HFFc6 (cell line): Measurements from ENCODE around the gene EMCN. TPM values are rescaled to one million over a fixed set of nuclear protein-coding genes. Genes with fewer than 3 reads are reported as not detected.
"Not testable (repeated sequence)": the region's sequence is repeated elsewhere in the genome, so short reads cannot be mapped to it uniquely, and the experiment has no call there.

ENCODE experiments used
- DNase-seq: peaks from one replicate; pipeline ENCODE4 v3.0.0-alpha.2; 2018
- H3K27ac Mint-ChIP-seq: 2 replicates; pipeline ENCODE4 v1.8.0; 2020; ENCODE audit warnings: mild to moderate bottlenecking, mixed read lengths
- H3K27me3 Mint-ChIP-seq: 2 replicates; pipeline ENCODE4 v1.8.0; 2021; ENCODE audit warnings: mild to moderate bottlenecking, moderate library complexity, mixed read lengths; ENCODE audit not compliant: insufficient read depth
- H3K36me3 Mint-ChIP-seq: 2 replicates; pipeline ENCODE4 v1.8.0; 2021; ENCODE audit warnings: low read depth, mixed read lengths
- H3K4me1 Mint-ChIP-seq: 2 replicates; pipeline ENCODE4 v1.8.0; 2020; ENCODE audit warnings: low read depth, mixed read lengths
- H3K4me3 Mint-ChIP-seq: 2 replicates; pipeline ENCODE4 v1.8.0; 2020; ENCODE audit warnings: mild to moderate bottlenecking, moderate library complexity, mixed read lengths
- H3K9me3 Mint-ChIP-seq: 2 replicates; pipeline ENCODE4 v1.8.0; 2020; ENCODE audit warnings: mild to moderate bottlenecking, mixed read lengths
- CTCF ChIP-seq: fragments of 200-600 bp; sonication (generic); IDR thresholded peaks from 2 replicates; pipeline ENCODE4 v1.5.0; 2021; ENCODE audit warnings: antibody characterized with exemption, mild to moderate bottlenecking
- total RNA-seq, 6 experiments: library from RNA; stranded (reverse); fragmentation: NEBNext Ultra II Directional; extraction: Animal tissue kit (Norgen Biotek cat#: 25700); gene quantifications; 2 replicates in 1 of 6; 3 replicates in 5 of 6; pipeline ENCODE4 v1.2.3, GENCODE V29; 2021

The EMCN gene
- total RNA-seq, 6 experiments from 2014 or later, result 0.07 to 0.66 (median 0.47) TPM

DNA sequence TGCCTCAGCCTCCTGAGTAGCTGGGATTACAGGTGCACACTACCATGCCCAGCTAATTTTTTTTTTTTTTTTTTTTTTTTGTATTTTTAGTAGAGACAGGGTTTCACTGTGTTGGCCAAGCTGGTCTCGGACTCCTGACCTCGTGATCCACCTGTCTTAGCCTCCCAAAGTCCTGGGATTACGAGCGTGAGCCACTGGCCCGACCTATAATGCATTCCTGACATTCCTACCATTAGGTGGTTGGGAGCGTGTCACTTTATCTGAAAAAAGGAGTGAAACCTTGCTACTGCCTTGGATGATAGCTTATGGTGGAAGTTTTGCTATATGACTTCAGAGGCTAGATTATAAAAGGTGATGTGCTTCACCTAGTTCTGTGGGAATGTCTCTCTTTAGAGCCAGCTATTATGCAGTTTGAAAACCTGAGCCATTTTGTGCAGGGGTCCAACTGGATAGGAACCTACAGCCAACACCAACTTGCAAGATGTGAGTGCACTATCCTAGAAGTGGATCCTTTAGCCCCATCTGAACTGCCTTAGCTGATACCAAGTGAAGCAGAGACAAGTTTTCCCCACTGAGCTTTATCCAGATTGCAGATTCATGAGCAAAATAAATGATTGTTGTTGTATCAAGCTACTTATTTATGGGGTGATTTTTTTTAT, 29.8 kb upstream of the EMCN start:
- Mint-ChIP-seq H3K9me3 (no peaks in the 10 kb centered on the region), H3K27ac (no peak overlapping the region), H3K4me1 (no peaks in the 10 kb centered on the region), H3K36me3 (no peaks in the 10 kb centered on the region), H3K4me3 (no peak overlapping the region), H3K27me3 (no peaks in the 10 kb centered on the region; the same call in 1 of the 2 replicates)
- no peak for DNase-seq
- no peak for TF ChIP-seq CTCF

DNA sequence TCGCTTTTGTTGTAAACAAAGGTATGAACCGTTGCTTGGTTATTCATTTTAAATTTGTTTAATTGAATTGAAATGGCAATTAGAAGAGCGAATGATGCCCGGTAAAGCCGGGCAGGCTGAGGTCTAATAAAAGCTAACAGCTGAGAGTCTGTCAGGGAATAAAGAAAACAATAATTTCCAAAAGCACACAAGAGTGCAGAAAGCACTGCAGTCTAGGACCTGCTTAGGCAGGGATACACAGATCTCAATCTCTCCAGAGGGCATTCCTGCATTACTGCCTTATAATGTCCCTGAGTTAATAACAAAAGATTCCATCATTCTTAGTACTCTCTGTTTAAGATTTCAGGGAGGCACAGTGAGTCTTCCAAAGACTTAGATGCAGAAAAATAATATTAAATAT, 27.6 kb upstream of the EMCN start:
- no peak for DNase-seq
- no peak for TF ChIP-seq CTCF
- H3K36me3 Mint-ChIP-seq, result no peaks in the 10 kb centered on the region
- H3K4me1 Mint-ChIP-seq, result no peaks in the 10 kb centered on the region
- H3K4me3 Mint-ChIP-seq, result no peak overlapping the region
- H3K27me3 Mint-ChIP-seq, result no peaks in the 10 kb centered on the region; the same call in 1 of the 2 replicates
- no peaks in the 10 kb centered on the region for H3K9me3 Mint-ChIP-seq
- no peak overlapping the region for H3K27ac Mint-ChIP-seq

- DNase-seq, result no peak
These were observed 22.3 kb upstream of the EMCN start for GRCh38 chr4:100540131-100540530.

DNA sequence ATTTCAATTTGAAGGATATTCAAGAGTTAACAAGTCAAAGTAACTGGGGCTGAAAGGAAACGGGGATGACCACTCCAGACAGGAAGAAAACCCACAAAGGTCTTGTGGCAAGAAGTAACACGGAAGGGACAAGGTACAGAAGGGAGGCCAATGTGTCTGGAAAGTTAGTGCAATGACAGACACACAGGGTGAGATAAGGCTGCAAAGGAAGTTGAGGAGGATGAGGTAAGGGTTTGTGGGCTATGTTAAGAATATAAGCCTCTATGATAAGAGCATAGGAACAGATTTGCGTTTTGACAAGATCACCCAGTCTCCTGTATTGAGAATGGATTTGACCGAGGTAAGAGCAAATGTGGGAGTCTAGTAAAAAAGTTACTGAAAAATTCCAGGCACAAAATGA, 21.9 kb upstream of the EMCN start:
- no peaks in the 10 kb centered on the region for H3K9me3 Mint-ChIP-seq
- TF ChIP-seq CTCF, result no peak
- no peak for DNase-seq
- no peak overlapping the region for H3K4me3 Mint-ChIP-seq
- no peaks in the 10 kb centered on the region for H3K4me1 Mint-ChIP-seq
- 0 out of 2 replicates have a peak, but pooled peaks cover 2% of the 10 kb centered on the region for H3K27me3 Mint-ChIP-seq
- no peaks in the 10 kb centered on the region for H3K36me3 Mint-ChIP-seq
- no peak overlapping the region for H3K27ac Mint-ChIP-seq

More at GRCh38 chr4:100540131-100540530, 22.3 kb upstream of the EMCN start:
- Mint-ChIP-seq H3K27ac (no peak overlapping the region), H3K4me1 (no peaks in the 10 kb centered on the region), H3K27me3 (0 out of 2 replicates have a peak, but pooled peaks cover 2% of the 10 kb centered on the region), H3K9me3 (no peaks in the 10 kb centered on the region), H3K4me3 (no peak overlapping the region), H3K36me3 (no peaks in the 10 kb centered on the region)
- no peak for TF ChIP-seq CTCF

GRCh38 chr4:100533741-100534140, 15.9 kb upstream of the EMCN start:
- no peak for DNase-seq
- peaks cover 14% of the 10 kb centered on the region for H3K36me3 Mint-ChIP-seq
- peaks cover 25% of the 10 kb centered on the region; the same call in 1 of the 2 replicates for H3K4me1 Mint-ChIP-seq
- H3K4me3 Mint-ChIP-seq, result peak overlapping the region; percentile 14; the same call in 1 of the 2 replicates
- 0 out of 2 replicates have a peak, but pooled peaks cover 2% of the 10 kb centered on the region for H3K27me3 Mint-ChIP-seq
- no peak overlapping the region for H3K27ac Mint-ChIP-seq
- H3K9me3 Mint-ChIP-seq, result peaks cover 13% of the 10 kb centered on the region
- TF ChIP-seq CTCF, result no peak

- Mint-ChIP-seq H3K4me1 (peaks cover 25% of the 10 kb centered on the region; the same call in 1 of the 2 replicates), H3K36me3 (peaks cover 14% of the 10 kb centered on the region), H3K9me3 (peaks cover 13% of the 10 kb centered on the region)
- not testable (repeated sequence) for H3K27me3 Mint-ChIP-seq, H3K4me3 Mint-ChIP-seq, H3K27ac Mint-ChIP-seq, DNase-seq
These were observed 12.3 kb upstream of the EMCN start for GRCh38 chr4:100530161-100530560.
